H9 (cell line): Measurements from ENCODE around the gene DMD. TPM values are rescaled to one million over a fixed set of nuclear protein-coding genes. Genes with fewer than 3 reads are reported as not detected.

ENCODE experiments used
- DNase-seq: peaks from one replicate; pipeline ENCODE4 v3.0.0-alpha.2; 2017
- H2AFZ ChIP-seq: one replicate; pipeline ENCODE4 v1.6.1; 2013; ENCODE audit warnings: mild to moderate bottlenecking, low read length, control low read depth, moderate library complexity
- H2AK5ac ChIP-seq: 2 replicates; pipeline ENCODE4 v1.6.1; 2013; ENCODE audit warnings: low read length, control low read depth, mixed read lengths; ENCODE audit not compliant: insufficient read length
- H2BK120ac ChIP-seq: one replicate; pipeline ENCODE4 v1.6.1; 2013; ENCODE audit warnings: low read depth, mild to moderate bottlenecking, low read length, control low read depth, inconsistent platforms; ENCODE audit not compliant: poor library complexity, severe bottlenecking
- H2BK12ac ChIP-seq: 2 replicates; pipeline ENCODE4 v1.6.1; 2013; ENCODE audit warnings: low read length, control low read depth, mixed read lengths, low read depth; ENCODE audit not compliant: insufficient read length
- H2BK15ac ChIP-seq: 2 replicates; pipeline ENCODE4 v1.6.1; 2013; ENCODE audit warnings: low read depth, low read length, control low read depth
- H2BK20ac ChIP-seq: one replicate; pipeline ENCODE4 v1.6.1; 2013; ENCODE audit warnings: low read depth, mild to moderate bottlenecking, low read length, control low read depth, inconsistent platforms; ENCODE audit not compliant: poor library complexity, severe bottlenecking
- H2BK5ac ChIP-seq: 2 replicates; pipeline ENCODE4 v1.6.1; 2013; ENCODE audit warnings: low read length, control low read depth, mixed read lengths; ENCODE audit not compliant: insufficient read length
- H3K14ac ChIP-seq: 2 replicates; pipeline ENCODE4 v1.6.1; 2013; ENCODE audit warnings: low read length, control low read depth; ENCODE audit not compliant: insufficient read depth
- H3K18ac ChIP-seq: 2 replicates; pipeline ENCODE4 v1.6.1; 2013; ENCODE audit warnings: low read depth, mild to moderate bottlenecking, mixed read lengths, low read length, control low read depth; ENCODE audit not compliant: insufficient read length
- H3K23ac ChIP-seq: 2 replicates; pipeline ENCODE4 v1.6.1; 2013; ENCODE audit warnings: low read length, control low read depth, mixed read lengths, low read depth; ENCODE audit not compliant: insufficient read length
- H3K23me2 ChIP-seq: 2 replicates; pipeline ENCODE4 v1.6.1; 2013; ENCODE audit warnings: low read depth, mild to moderate bottlenecking, mixed read lengths, low read length, control low read depth; ENCODE audit not compliant: insufficient read length, poor library complexity, severe bottlenecking
- H3K27ac ChIP-seq: 2 replicates; pipeline ENCODE4 v1.5.1; 2013; ENCODE audit warnings: low read length, control low read depth, mixed read lengths, low read depth; ENCODE audit not compliant: insufficient read length
- H3K27me3 ChIP-seq: 2 replicates; pipeline ENCODE4 v1.6.1; 2013; ENCODE audit warnings: low read length, control low read depth, inconsistent platforms; ENCODE audit not compliant: insufficient read depth
- H3K4ac ChIP-seq: 2 replicates; pipeline ENCODE4 v1.6.1; 2013; ENCODE audit warnings: low read depth, mild to moderate bottlenecking, control low read depth, inconsistent platforms, low read length, moderate library complexity
- H3K4me1 ChIP-seq: 2 replicates; pipeline ENCODE4 v1.6.1; 2013; ENCODE audit warnings: low read length, control low read depth, inconsistent platforms; ENCODE audit not compliant: insufficient read depth
- H3K4me2 ChIP-seq: 2 replicates; pipeline ENCODE4 v1.6.1; 2013; ENCODE audit warnings: low read length, control low read depth, mixed read lengths; ENCODE audit not compliant: insufficient read length, insufficient read depth
- H3K56ac ChIP-seq: 2 replicates; pipeline ENCODE4 v1.6.1; 2013; ENCODE audit warnings: low read depth, mild to moderate bottlenecking, mixed read lengths, low read length, control low read depth; ENCODE audit not compliant: insufficient read length
- H3K79me1 ChIP-seq: 2 replicates; pipeline ENCODE4 v1.6.1; 2013; ENCODE audit warnings: low read depth, mild to moderate bottlenecking, moderate library complexity, low read length, control low read depth, inconsistent platforms; ENCODE audit not compliant: insufficient read depth, poor library complexity, severe bottlenecking
- H3K79me2 ChIP-seq: 2 replicates; pipeline ENCODE4 v1.6.1; 2013; ENCODE audit warnings: low read length, control low read depth, inconsistent platforms; ENCODE audit not compliant: insufficient read depth
- H3K9ac ChIP-seq: 2 replicates; pipeline ENCODE4 v1.6.1; 2013; ENCODE audit warnings: low read length, control low read depth, mixed read lengths; ENCODE audit not compliant: insufficient read length; ENCODE audit errors: extremely low read depth
- H3K9me3 ChIP-seq: one replicate; pipeline ENCODE4 v1.6.1; 2013; ENCODE audit warnings: low read depth, low read length, inconsistent platforms; ENCODE audit not compliant: control insufficient read depth
- H3T11ph ChIP-seq: one replicate; pipeline ENCODE4 v1.6.1; 2013; ENCODE audit warnings: mild to moderate bottlenecking, low read length, control low read depth, inconsistent platforms
- H4K20me1 ChIP-seq: one replicate; pipeline ENCODE4 v1.6.1; 2013; ENCODE audit not compliant: control insufficient read depth, insufficient read length, insufficient read depth
- H4K5ac ChIP-seq: 2 replicates; pipeline ENCODE4 v1.6.1; 2013; ENCODE audit warnings: low read depth, mild to moderate bottlenecking, mixed read lengths, low read length, control low read depth; ENCODE audit not compliant: insufficient read length
- H4K8ac ChIP-seq: replicated peaks from 2 replicates; pipeline ENCODE4 v1.6.1; 2013; ENCODE audit warnings: low read length, control low read depth, mixed read lengths, low read depth; ENCODE audit not compliant: insufficient read length
- H4K91ac ChIP-seq: 2 replicates; pipeline ENCODE4 v1.6.1; 2013; ENCODE audit warnings: low read depth, mild to moderate bottlenecking, moderate library complexity, mixed read lengths, low read length, control low read depth; ENCODE audit not compliant: insufficient read length
- H3K27ac Mint-ChIP-seq, 3 experiments: 2 replicates in 2 of 3; 3 replicates in 1 of 3; pipeline ENCODE4 v1.8.0; 2020 to 2021; ENCODE audit warnings: mixed read lengths in 3 of 3, mild to moderate bottlenecking in 1 of 3, moderate library complexity in 1 of 3
- H3K27me3 Mint-ChIP-seq: 2 replicates; pipeline ENCODE4 v1.8.0; 2021; ENCODE audit warnings: low read depth, mild to moderate bottlenecking, moderate library complexity, mixed read lengths
- H3K36me3 Mint-ChIP-seq, 3 experiments: 2 replicates in 2 of 3; 3 replicates in 1 of 3; pipeline ENCODE4 v1.8.0; 2020 to 2021; ENCODE audit warnings: low read depth in 3 of 3, mixed read lengths in 3 of 3; ENCODE audit not compliant: insufficient read depth in 1 of 3
- H3K4me1 Mint-ChIP-seq, 2 experiments: 2 replicates each; pipeline ENCODE4 v1.8.0; 2020; ENCODE audit warnings: mixed read lengths in 2 of 2
- H3K4me3 Mint-ChIP-seq, 2 experiments: 2 replicates in 1 of 2; 3 replicates in 1 of 2; pipeline ENCODE4 v1.8.0; 2020 to 2021; ENCODE audit warnings: mild to moderate bottlenecking in 2 of 2, mixed read lengths in 2 of 2, moderate library complexity in 1 of 2
- H3K9me3 Mint-ChIP-seq, 2 experiments: 2 replicates in 1 of 2; 3 replicates in 1 of 2; pipeline ENCODE4 v1.8.0; 2020; ENCODE audit warnings: mild to moderate bottlenecking in 2 of 2, mixed read lengths in 2 of 2, moderate library complexity in 1 of 2
- WGBS: extraction: QIAGEN DNeasy Blood & Tissue Kit; methylation state at CpG from one replicate; pipeline ENCODE4 v1.1.7; 2013; ENCODE audit warnings: missing lambda C conversion rate, low lambda C conversion rate, mixed read lengths; ENCODE audit not compliant: insufficient read length; ENCODE audit errors: extremely low coverage; 5-methylcytosine and 5-hydroxymethylcytosine counted together
- total RNA-seq: library from RNA; stranded (reverse); gene quantifications from 2 replicates; pipeline ENCODE4 v1.2.1, GENCODE V29; 2021
- TF ChIP-seq, protein P1 (sequence below): fragments of 200-600 bp; sonication (generic); conservative IDR thresholded peaks from 3 replicates; pipeline ENCODE4 v1.8.0; 2021; ENCODE audit warnings: antibody characterized with exemption, mild to moderate bottlenecking

The DMD gene
- total RNA-seq, 1 experiment from 2014 or later = 3.8 TPM

DNA sequence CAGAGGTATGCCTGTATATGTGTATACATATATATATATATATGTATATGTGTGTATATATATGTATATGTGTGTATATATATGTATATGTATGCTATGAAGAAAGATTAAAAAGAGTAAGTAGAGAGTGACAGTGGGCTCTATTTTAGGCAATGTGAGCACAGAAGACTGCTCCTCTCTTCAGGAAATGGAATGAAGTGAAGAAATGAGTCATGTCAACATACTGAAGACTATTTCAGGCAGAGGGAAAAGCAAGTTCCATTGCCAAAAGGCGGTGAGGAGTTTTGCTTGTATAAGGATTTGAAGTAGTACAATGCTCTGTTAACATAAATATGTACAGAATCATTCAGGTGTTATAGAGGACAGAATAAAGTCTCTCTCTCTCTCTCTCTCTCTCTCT is 1366.3 kb downstream of the DMD start:
- H3K23ac ChIP-seq = no peak overlapping the region
- no CpG with 5 or more reads among the region's 1 CpG for WGBS
- H3K4me3 Mint-ChIP-seq = no peak overlapping the region

More for the DNA sequence above, 1366.3 kb downstream of the DMD start:
- no peaks in the 10 kb centered on the region; a peak in 2 of 7 replicates for H3K36me3 Mint-ChIP-seq
- Histone ChIP-seq H2AFZ (no peak overlapping the region), H3K79me1 (no peaks in the 10 kb centered on the region), H2BK5ac (no peak overlapping the region), H3K18ac (no peak overlapping the region), H2BK20ac (no peak overlapping the region), H3K4ac (no peak overlapping the region), H3K4me2 (no peak overlapping the region), H3K79me2 (no peaks in the 10 kb centered on the region), H3K27ac (no peak overlapping the region), H3K14ac (no peak overlapping the region), H3K4me1 (no peaks in the 10 kb centered on the region), H3T11ph (no peak overlapping the region), H3K23me2 (no peaks in the 10 kb centered on the region), H4K20me1 (no peaks in the 10 kb centered on the region), H4K91ac (no peak overlapping the region), H2BK15ac (no peak overlapping the region), H3K56ac (no peak overlapping the region), H4K8ac (no peak overlapping the region), H4K5ac (no peak overlapping the region), H3K9ac (no peak overlapping the region), H2BK120ac (no peak overlapping the region), H2BK12ac (no peak overlapping the region), H3K27me3 (no peaks in the 10 kb centered on the region), H2AK5ac (no peak overlapping the region), H3K9me3 (no peaks in the 10 kb centered on the region)
- H3K9me3 Mint-ChIP-seq = peaks cover 48 to 55% of the 10 kb centered on the region in 2 experiments
- TF ChIP-seq, protein P1, sequence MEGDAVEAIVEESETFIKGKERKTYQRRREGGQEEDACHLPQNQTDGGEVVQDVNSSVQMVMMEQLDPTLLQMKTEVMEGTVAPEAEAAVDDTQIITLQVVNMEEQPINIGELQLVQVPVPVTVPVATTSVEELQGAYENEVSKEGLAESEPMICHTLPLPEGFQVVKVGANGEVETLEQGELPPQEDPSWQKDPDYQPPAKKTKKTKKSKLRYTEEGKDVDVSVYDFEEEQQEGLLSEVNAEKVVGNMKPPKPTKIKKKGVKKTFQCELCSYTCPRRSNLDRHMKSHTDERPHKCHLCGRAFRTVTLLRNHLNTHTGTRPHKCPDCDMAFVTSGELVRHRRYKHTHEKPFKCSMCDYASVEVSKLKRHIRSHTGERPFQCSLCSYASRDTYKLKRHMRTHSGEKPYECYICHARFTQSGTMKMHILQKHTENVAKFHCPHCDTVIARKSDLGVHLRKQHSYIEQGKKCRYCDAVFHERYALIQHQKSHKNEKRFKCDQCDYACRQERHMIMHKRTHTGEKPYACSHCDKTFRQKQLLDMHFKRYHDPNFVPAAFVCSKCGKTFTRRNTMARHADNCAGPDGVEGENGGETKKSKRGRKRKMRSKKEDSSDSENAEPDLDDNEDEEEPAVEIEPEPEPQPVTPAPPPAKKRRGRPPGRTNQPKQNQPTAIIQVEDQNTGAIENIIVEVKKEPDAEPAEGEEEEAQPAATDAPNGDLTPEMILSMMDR = no peak
- no peak overlapping the region for H3K27ac Mint-ChIP-seq
- H3K27me3 Mint-ChIP-seq = no peaks in the 10 kb centered on the region
- H3K4me1 Mint-ChIP-seq = no peaks in the 10 kb centered on the region
- no peak for DNase-seq
